Kidney epithelial cell (primary cell): ENCODE results near the gene INPP5A. TPM values are rescaled to one million over a fixed set of nuclear protein-coding genes. Genes with fewer than 3 reads are reported as not detected.

Experiments
- DNase-seq: peaks from one replicate; pipeline ENCODE4 v3.0.0-alpha.2; 2010; ENCODE audit warnings: low read depth
- H3K27me3 ChIP-seq: 2 replicates; pipeline ENCODE4 v1.6.0; 2011; ENCODE audit warnings: low read length; ENCODE audit not compliant: control insufficient read depth, insufficient read depth
- H3K36me3 ChIP-seq: 2 replicates; pipeline ENCODE4 v1.5.1; 2011; ENCODE audit warnings: low read length; ENCODE audit not compliant: control insufficient read depth, insufficient read depth
- H3K4me3 ChIP-seq: 2 replicates; pipeline ENCODE4 v1.5.1; 2011; ENCODE audit warnings: low read depth, mild to moderate bottlenecking, control low read depth, low read length
- CTCF ChIP-seq: IDR thresholded peaks from 2 replicates; pipeline ENCODE4 v1.5.1; 2011; ENCODE audit warnings: mild to moderate bottlenecking, moderate library complexity, low read length, control low read depth, inconsistent platforms; ENCODE audit not compliant: insufficient read depth, poor library complexity, severe bottlenecking
- total RNA-seq: library from RNA; depleted of rRNA; stranded (reverse); fragments of >200 nt; gene quantifications from 2 replicates; pipeline ENCODE4 v1.2.3, GENCODE V29; 2015

Gene INPP5A
- total RNA-seq, 1 donor from 2014 or later, result 45.1 TPM

GRCh38 chr10:132542086-132542775, 4.6 kb downstream of the INPP5A start:
- no peaks in the 10 kb centered on the region for H3K36me3 ChIP-seq
- no peaks in the 10 kb centered on the region for H3K27me3 ChIP-seq
- DNase-seq, result no peak
- TF ChIP-seq CTCF, result no peak
- no peak overlapping the region for H3K4me3 ChIP-seq

- Histone ChIP-seq H3K27me3 (no peaks in the 10 kb centered on the region), H3K4me3 (no peak overlapping the region), H3K36me3 (no peaks in the 10 kb centered on the region)
- no peak for TF ChIP-seq CTCF
- DNase-seq, result no peak
Measured at GRCh38 chr10:132542819-132543218, 5.2 kb downstream of the INPP5A start.

- no peak for TF ChIP-seq CTCF
- no peaks in the 10 kb centered on the region for H3K27me3 ChIP-seq
- DNase-seq, result no peak
- H3K4me3 ChIP-seq, result no peak overlapping the region
- no peaks in the 10 kb centered on the region for H3K36me3 ChIP-seq
Measured at GRCh38 chr10:132543916-132544743, 6.5 kb downstream of the INPP5A start.

GRCh38 chr10:132544744-132545658, 7.4 kb downstream of the INPP5A start:
- no peak for DNase-seq
- no peak for TF ChIP-seq CTCF
- H3K4me3 ChIP-seq, result no peak overlapping the region
- no peaks in the 10 kb centered on the region for H3K27me3 ChIP-seq
- H3K36me3 ChIP-seq, result no peaks in the 10 kb centered on the region

- Histone ChIP-seq H3K36me3 (no peaks in the 10 kb centered on the region), H3K4me3 (no peak overlapping the region), H3K27me3 (no peaks in the 10 kb centered on the region)
- TF ChIP-seq CTCF, result no peak
- no peak for DNase-seq
Measured at GRCh38 chr10:132545659-132546367, 8.2 kb downstream of the INPP5A start.
